HepG2 (cell line): Measurements from ENCODE around the gene STX2. TPM values are rescaled to one million over a fixed set of nuclear protein-coding genes. Genes with fewer than 3 reads are reported as not detected.

Source experiments
- ATF1 ChIP-seq: IDR thresholded peaks from 2 replicates; pipeline ENCODE4 v1.6.1; 2016; ENCODE audit warnings: mild to moderate bottlenecking, control low read depth
- GFI1 ChIP-seq: sonication (generic); formaldehyde crosslinking; IDR thresholded peaks from 2 replicates; pipeline ENCODE4 v1.5.0; 2020; ENCODE audit warnings: missing genetic modification reagents, mild to moderate bottlenecking, borderline replicate concordance
- HNRNPK ChIP-seq: fragments of 200-400 bp; formaldehyde crosslinking; IDR thresholded peaks from 2 replicates; pipeline ENCODE4 v1.6.1; 2018; ENCODE audit warnings: low read length, low read depth, moderate library complexity, mild to moderate bottlenecking; ENCODE audit not compliant: poor library complexity, severe bottlenecking
- IKZF4 ChIP-seq: sonication (generic); formaldehyde crosslinking; IDR thresholded peaks from 2 replicates; pipeline ENCODE4 v1.5.1; 2020; ENCODE audit warnings: borderline replicate concordance, mild to moderate bottlenecking, low read depth, missing genetic modification reagents; ENCODE audit errors: not compliant biosample characterization
- IRF2 ChIP-seq: IDR thresholded peaks from 2 replicates; pipeline ENCODE4 v1.6.1; 2018; ENCODE audit warnings: missing genetic modification reagents, missing compliant biosample characterization
- KDM5A ChIP-seq: fragments of 200-600 bp; sonication (generic); IDR thresholded peaks from 2 replicates; pipeline ENCODE4 v1.7.0; 2018; ENCODE audit warnings: antibody characterized with exemption, mild to moderate bottlenecking, low read length, borderline replicate concordance
- MIER3 ChIP-seq: IDR thresholded peaks from 2 replicates; pipeline ENCODE4 v1.6.1; 2016; ENCODE audit warnings: missing compliant biosample characterization, borderline replicate concordance
- MLLT10 ChIP-seq: sonication (generic); formaldehyde crosslinking; IDR thresholded peaks from 2 replicates; pipeline ENCODE4 v1.4.0; 2020; ENCODE audit warnings: missing genetic modification reagents
- MTA3 ChIP-seq: sonication (generic); formaldehyde crosslinking; IDR thresholded peaks from 2 replicates; pipeline ENCODE4 v1.4.0; 2020; ENCODE audit warnings: missing genetic modification reagents
- NR2C2 ChIP-seq: sonication (generic); formaldehyde crosslinking; IDR thresholded peaks from 2 replicates; pipeline ENCODE4 v1.4.0; 2020; ENCODE audit warnings: missing genetic modification reagents, mild to moderate bottlenecking, moderate library complexity, borderline replicate concordance
- PHF5A ChIP-seq: IDR thresholded peaks from one replicate; pipeline ENCODE4 v1.6.1; 2018; ENCODE audit warnings: low read depth, missing genetic modification reagents; ENCODE audit not compliant: unreplicated experiment
- RARG ChIP-seq: sonication (generic); formaldehyde crosslinking; IDR thresholded peaks from 2 replicates; pipeline ENCODE4 v1.4.0; 2020; ENCODE audit warnings: low read depth, mild to moderate bottlenecking, missing genetic modification reagents
- RELA ChIP-seq: sonication (generic); formaldehyde crosslinking; IDR thresholded peaks from 2 replicates; pipeline ENCODE4 v1.4.0; 2020; ENCODE audit warnings: missing genetic modification reagents
- SNAPC2 ChIP-seq: sonication (generic); formaldehyde crosslinking; IDR thresholded peaks from 2 replicates; pipeline ENCODE4 v1.8.1; 2022; ENCODE audit warnings: mild to moderate bottlenecking, missing genetic modification reagents
- USF2 ChIP-seq, 2 experiments: sonication (generic) in 1 of 2; formaldehyde crosslinking in 1 of 2; IDR thresholded peaks; 2 replicates each; pipeline versions ENCODE4 v1.5.1 to v1.6.1; 2011 to 2020; ENCODE audit warnings: borderline replicate concordance in 1 of 2, low read depth in 1 of 2, low read length in 1 of 2, mild to moderate bottlenecking in 1 of 2, missing genetic modification reagents in 1 of 2, moderate library complexity in 1 of 2
- WIZ ChIP-seq: sonication (generic); formaldehyde crosslinking; IDR thresholded peaks from 2 replicates; pipeline ENCODE4 v1.5.1; 2020; ENCODE audit warnings: mild to moderate bottlenecking, missing genetic modification reagents
- YEATS2 ChIP-seq: sonication (generic); formaldehyde crosslinking; IDR thresholded peaks from 2 replicates; pipeline ENCODE4 v1.4.0; 2020; ENCODE audit warnings: missing genetic modification reagents, borderline replicate concordance
- ZBTB42 ChIP-seq: sonication (generic); formaldehyde crosslinking; IDR thresholded peaks from 2 replicates; pipeline ENCODE4 v1.5.0; 2020; ENCODE audit warnings: mild to moderate bottlenecking, missing genetic modification reagents
- ZFP91 ChIP-seq: sonication (generic); formaldehyde crosslinking; IDR thresholded peaks from 2 replicates; pipeline ENCODE4 v1.9.0; 2022; ENCODE audit warnings: missing genetic modification reagents, mild to moderate bottlenecking, borderline replicate concordance
- ZNF574 ChIP-seq: sonication (generic); formaldehyde crosslinking; IDR thresholded peaks from 2 replicates; pipeline ENCODE4 v1.4.0; 2020; ENCODE audit warnings: missing genetic modification reagents
- ZNF879 ChIP-seq: sonication (generic); formaldehyde crosslinking; IDR thresholded peaks from 2 replicates; pipeline ENCODE4 v1.8.1; 2023; ENCODE audit warnings: missing genetic modification reagents
- ZSCAN25 ChIP-seq: sonication (generic); formaldehyde crosslinking; IDR thresholded peaks from 2 replicates; pipeline ENCODE4 v1.8.0; 2022; ENCODE audit warnings: mild to moderate bottlenecking, missing genetic modification reagents
- ZSCAN30 ChIP-seq: sonication (generic); formaldehyde crosslinking; IDR thresholded peaks from 2 replicates; pipeline ENCODE4 v1.5.0; 2020; ENCODE audit warnings: mild to moderate bottlenecking, missing genetic modification reagents
- polyA plus RNA-seq, 8 experiments: library from polyadenylated mRNA; depleted of rRNA in 3 of 8; stranded (reverse) in 7 of 8; unstranded in 1 of 8; fragments of >200 nt; fragmentation: Illumina TruSeq in 4 of 8; extraction: Trizol in 4 of 8; gene quantifications; 2 replicates each; pipeline versions ENCODE4 v1.2.1 to v1.2.3, GENCODE V29; 2011 to 2016; ENCODE audit warnings: low read depth in 4 of 8, missing spikeins in 1 of 8, mixed read lengths in 1 of 8; ENCODE audit not compliant: insufficient read depth in 1 of 8
- total RNA-seq, 5 experiments: library from RNA; depleted of rRNA; stranded (reverse); fragments of >200 nt; fragmentation: Illumina TruSeq; extraction: Trizol; gene quantifications; 2 replicates each; pipeline ENCODE4 v1.2.3, GENCODE V29; 2016; ENCODE audit warnings: low read depth in 1 of 5

Gene STX2
- total and polyA plus RNA-seq, 2 of the 13 experiments (the other 11 are each of a cell fraction or from before 2014, with no cell fraction given), result 13.4 to 25.1 TPM

GRCh38 chr12:130776857-130777339, 62.2 kb downstream of the STX2 start (continued):
- TF ChIP-seq ZSCAN25 (CRISPR knock-in tag) (no peak), IKZF4 (no peak), NR2C2 (0 out of 2 replicates have a peak, but pooled peaks have one; percentile 4), ZBTB42 (CRISPR knock-in tag) (no peak), ATF1 (CRISPR knock-in tag) (no peak), HNRNPK (no peak), GFI1 (peak; percentile 52; the same call in 1 of the 2 replicates), ZNF879 (CRISPR knock-in tag) (0 out of 2 replicates have a peak, but pooled peaks have one; percentile 43), PHF5A (CRISPR knock-in tag) (no peak), USF2 (IDR thresholded peaks at IDR 0.05; ENCODE audit: low read depth, low read length) (no peak), USF2 (CRISPR knock-in tag; IDR thresholded peaks at IDR 0.05; ENCODE audit: borderline replicate concordance) (no peak), ZSCAN30 (CRISPR knock-in tag) (peak; percentile 77; the same call in 1 of the 2 replicates), YEATS2 (CRISPR knock-in tag) (no peak), SNAPC2 (CRISPR knock-in tag) (no peak), RELA (CRISPR knock-in tag) (no peak), ZNF574 (CRISPR knock-in tag) (0 out of 2 replicates have a peak, but pooled peaks have one; percentile 8), IRF2 (CRISPR knock-in tag) (no peak), WIZ (CRISPR knock-in tag) (no peak), KDM5A (no peak), MTA3 (CRISPR knock-in tag) (no peak), MLLT10 (CRISPR knock-in tag) (no peak), RARG (CRISPR knock-in tag) (no peak), MIER3 (CRISPR knock-in tag) (no peak), ZFP91 (no peak)
